HEK293 (cell line): ENCODE data around the gene ARID5A.

ENCODE experiments used
- CTCF ChIP-seq: fragments of 450-650 bp; formaldehyde crosslinking; IDR thresholded peaks from 2 replicates; pipeline ENCODE4 v1.5.1; 2016; ENCODE audit warnings: missing biosample characterization, missing genetic modification characterization
- ELK4 ChIP-seq: IDR thresholded peaks from 2 replicates; pipeline ENCODE4 v1.6.1; 2011; ENCODE audit warnings: mild to moderate bottlenecking, low read depth, low read length, borderline replicate concordance
- GLI2 ChIP-seq: fragments of 450-650 bp; formaldehyde crosslinking; IDR thresholded peaks from 2 replicates; pipeline ENCODE4; 2017; ENCODE audit warnings: missing biosample characterization, missing genetic modification characterization, low read depth, borderline replicate concordance
- INSM2 ChIP-seq: fragments of 450-650 bp; formaldehyde crosslinking; IDR thresholded peaks from 2 replicates; pipeline ENCODE4 v1.5.1; 2016; ENCODE audit warnings: missing biosample characterization, missing genetic modification characterization
- REST ChIP-seq: fragments of 450-650 bp; formaldehyde crosslinking; IDR thresholded peaks from 2 replicates; pipeline ENCODE4 v1.5.1; 2016; ENCODE audit warnings: missing biosample characterization, missing genetic modification characterization
- ZBTB1 ChIP-seq: fragments of 450-650 bp; formaldehyde crosslinking; IDR thresholded peaks from 2 replicates; pipeline ENCODE4 v1.5.1; 2016; ENCODE audit warnings: missing biosample characterization, missing genetic modification characterization
- ZBTB44 ChIP-seq: fragments of 450-650 bp; IDR thresholded peaks from 2 replicates; pipeline ENCODE4 v1.5.1; 2018; ENCODE audit warnings: missing biosample characterization, mild to moderate bottlenecking, missing genetic modification characterization
- ZNF138 ChIP-seq: fragments of 450-650 bp; formaldehyde crosslinking; IDR thresholded peaks from 2 replicates; pipeline ENCODE4 v1.5.1; 2016; ENCODE audit warnings: missing biosample characterization, missing genetic modification characterization, borderline replicate concordance
- ZNF521 ChIP-seq: fragments of 450-650 bp; formaldehyde crosslinking; IDR thresholded peaks from 2 replicates; pipeline ENCODE4 v1.5.1; 2017; ENCODE audit warnings: missing biosample characterization, mild to moderate bottlenecking, missing genetic modification characterization
- ZNF544 ChIP-seq: fragments of 450-650 bp; formaldehyde crosslinking; IDR thresholded peaks from 2 replicates; pipeline ENCODE4 v1.5.0; 2017; ENCODE audit warnings: missing biosample characterization, missing genetic modification characterization
- ZNF610 ChIP-seq: fragments of 450-650 bp; formaldehyde crosslinking; IDR thresholded peaks from 2 replicates; pipeline ENCODE4 v1.5.1; 2016; ENCODE audit warnings: missing biosample characterization, missing genetic modification characterization, borderline replicate concordance
- ZNF623 ChIP-seq: fragments of 450-650 bp; formaldehyde crosslinking; IDR thresholded peaks from 2 replicates; pipeline ENCODE4 v1.5.1; 2016; ENCODE audit warnings: missing biosample characterization, missing genetic modification characterization
- ZNF747 ChIP-seq: fragments of 450-650 bp; formaldehyde crosslinking; IDR thresholded peaks from 2 replicates; pipeline ENCODE4 v1.5.1; 2016; ENCODE audit warnings: missing biosample characterization, missing genetic modification characterization

GRCh38 chr2:96554293-96555145, 18.0 kb downstream of the ARID5A start:
- TF ChIP-seq CTCF (peak; percentile 92), GLI2 (tag by site-specific recombination) (no peak), ZNF610 (tag by site-specific recombination) (no peak), ZNF747 (no peak), REST (tag by site-specific recombination) (no peak), ZNF544 (tag by site-specific recombination) (no peak), ZNF138 (tag by site-specific recombination) (no peak), ZBTB44 (tag by site-specific recombination) (no peak), ZNF521 (no peak), ZBTB1 (no peak), ELK4 (no peak), ZNF623 (tag by site-specific recombination) (no peak), INSM2 (tag by site-specific recombination) (no peak)
